HepG2 (cell line): ENCODE measurements around the gene PALM3. TPM values are rescaled to one million over a fixed set of nuclear protein-coding genes. Genes with fewer than 3 reads are reported as not detected.

Source experiments
- ATAC-seq: fragments of 200-7000 bp; cut with Tn5 transposase; 3 replicates; pipeline ENCODE4 v1.9.1; 2020; ENCODE audit warnings: mild to moderate bottlenecking, moderate library complexity
- BruUV-seq: library from RNA; stranded (reverse); fragments of 400-500 nt; replicated peaks from 2 replicates; lab custom pipeline; 2021; lab: Mats Ljungman, UMichigan
- CTCF ChIA-PET: fragments of 300-600 bp; formaldehyde crosslinking; extraction: SDS; loops from one replicate; lab custom pipeline; 2021; ENCODE audit warnings: low total read pairs, inconsistent platforms, low intra/inter-chr PET ratio; lab: Yijun Ruan, JAX
- POLR2A ChIA-PET: fragments of 350-600 bp; sonication (Branson Sonifier 250); formaldehyde crosslinking; loops from one replicate; lab custom pipeline; 2020; ENCODE audit warnings: antibody characterized with exemption, inconsistent platforms; lab: Yijun Ruan, JAX
- DNase-seq: peaks from one replicate; pipeline ENCODE4 v3.0.0-alpha.2; 2015; ENCODE audit warnings: low spot score
- FAIRE-seq: peaks from 3 replicates; lab custom pipeline; 2011; peaks lifted over from hg19 to GRCh38; lab: Jason Lieb, UNC
- H2AFZ ChIP-seq: one replicate; pipeline ENCODE4 v1.6.1; 2011; ENCODE audit warnings: low read length, inconsistent platforms
- H3K27ac ChIP-seq: fragments of 300-600 bp; 3 replicates; pipeline ENCODE4 v1.8.0; 2011; ENCODE audit warnings: mixed run types, mild to moderate bottlenecking, mixed read lengths, low read length, inconsistent platforms; ENCODE audit not compliant: insufficient read depth; ENCODE audit errors: extremely low read length
- H3K27me3 ChIP-seq, 2 experiments: fragments of 200-600 bp in 1 of 2; 2 replicates in 1 of 2; 3 replicates in 1 of 2; pipeline versions ENCODE4 v1.6.0 to v1.8.0; 2011; ENCODE audit warnings: low read length in 2 of 2, mild to moderate bottlenecking in 2 of 2, moderate library complexity in 2 of 2, inconsistent platforms in 1 of 2; ENCODE audit not compliant: insufficient read depth in 2 of 2, control insufficient read depth in 1 of 2
- H3K36me3 ChIP-seq, 2 experiments: fragments of 200-600 bp in 1 of 2; replicated peaks in 1 of 2; 2 replicates in 1 of 2; 3 replicates in 1 of 2; pipeline versions ENCODE4 v1.5.1 to v1.8.0; 2011; ENCODE audit warnings: low read length in 2 of 2, inconsistent platforms in 1 of 2; ENCODE audit not compliant: insufficient read depth in 2 of 2, control insufficient read depth in 1 of 2
- H3K4me1 ChIP-seq: 2 replicates; pipeline ENCODE4 v1.5.1; 2012; ENCODE audit warnings: low read length, inconsistent platforms; ENCODE audit not compliant: insufficient read depth
- H3K4me2 ChIP-seq: 2 replicates; pipeline ENCODE4 v1.6.0; 2011; ENCODE audit warnings: low read depth, low read length, inconsistent platforms
- H3K4me3 ChIP-seq, 3 experiments: fragments of 200-600 bp in 1 of 3; sonication (generic), shearing (Covaris generic) in 1 of 3; replicated peaks in 1 of 3; 2 replicates each; pipeline ENCODE4 v1.5.1; 2011 to 2016; ENCODE audit warnings: low read length in 3 of 3, inconsistent platforms in 2 of 3, low read depth in 2 of 3, mild to moderate bottlenecking in 2 of 3, control low read depth in 1 of 3, mixed read lengths in 1 of 3; ENCODE audit not compliant: insufficient read depth in 1 of 3
- H3K79me2 ChIP-seq: one replicate; pipeline ENCODE4 v1.6.1; 2011; ENCODE audit warnings: low read length, inconsistent platforms; ENCODE audit not compliant: insufficient read depth
- H3K9ac ChIP-seq: 2 replicates; pipeline ENCODE4 v1.6.0; 2011; ENCODE audit warnings: mild to moderate bottlenecking, low read depth, low read length, inconsistent platforms; ENCODE audit not compliant: insufficient read depth
- H3K9me3 ChIP-seq: 2 replicates; pipeline ENCODE4 v1.5.1; 2012; ENCODE audit warnings: mild to moderate bottlenecking, low read length
- H4K20me1 ChIP-seq: 2 replicates; pipeline ENCODE4 v1.6.0; 2011; ENCODE audit warnings: inconsistent platforms, mild to moderate bottlenecking, low read length, moderate library complexity; ENCODE audit not compliant: insufficient read depth
- FOXO1 ChIP-seq: sonication (generic); formaldehyde crosslinking; IDR thresholded peaks from 2 replicates; pipeline ENCODE4 v1.4.0; 2020; ENCODE audit warnings: missing genetic modification reagents
- PHF8 ChIP-seq: sonication (generic); formaldehyde crosslinking; IDR thresholded peaks from 2 replicates; pipeline ENCODE4 v1.5.0; 2020; ENCODE audit warnings: missing genetic modification reagents
- STAG1 ChIP-seq: sonication (generic); formaldehyde crosslinking; IDR thresholded peaks from 2 replicates; pipeline ENCODE4 v1.4.0; 2020; ENCODE audit warnings: missing genetic modification reagents
- TAF1 ChIP-seq: sonication (generic); formaldehyde crosslinking; IDR thresholded peaks from 2 replicates; pipeline ENCODE4 v1.4.0; 2020; ENCODE audit warnings: missing genetic modification reagents
- ZBTB38 ChIP-seq: sonication (generic); formaldehyde crosslinking; IDR thresholded peaks from 2 replicates; pipeline ENCODE4 v1.5.1; 2020; ENCODE audit warnings: mild to moderate bottlenecking, missing genetic modification reagents
- ZNF337 ChIP-seq: sonication (generic); formaldehyde crosslinking; IDR thresholded peaks from 2 replicates; pipeline ENCODE4 v1.5.1; 2020; ENCODE audit warnings: missing genetic modification reagents, low read depth, mild to moderate bottlenecking, borderline replicate concordance
- WGBS: methylation state at CpG from one replicate; pipeline ENCODE4 v1.1.6; 2017; ENCODE audit warnings: low lambda C conversion rate; 5-methylcytosine and 5-hydroxymethylcytosine counted together
- in situ Hi-C: cut with HindIII; loops from 2 replicates; pipeline ENCODE4 v1.10.0; 2017; ENCODE audit warnings: low pct_unique_long_range_greater_than_20kb; ENCODE audit not compliant: extremely low pct_ligation_motif_present
- intact Hi-C: fragments of 100-400 bp; cut with micrococcal nuclease; formaldehyde crosslinking; loops from one replicate; pipeline ENCODE4 v1.10.0; 2022; ENCODE audit not compliant: unreplicated experiment
- polyA plus RNA-seq, 8 experiments: library from polyadenylated mRNA; depleted of rRNA in 3 of 8; stranded (reverse) in 7 of 8; unstranded in 1 of 8; fragments of >200 nt; fragmentation: Illumina TruSeq in 4 of 8; extraction: Trizol in 4 of 8; gene quantifications; 2 replicates each; pipeline versions ENCODE4 v1.2.1 to v1.2.3, GENCODE V29; 2011 to 2016; ENCODE audit warnings: low read depth in 4 of 8, missing spikeins in 1 of 8, mixed read lengths in 1 of 8; ENCODE audit not compliant: insufficient read depth in 1 of 8
- total RNA-seq, 5 experiments: library from RNA; depleted of rRNA; stranded (reverse); fragments of >200 nt; fragmentation: Illumina TruSeq; extraction: Trizol; gene quantifications; 2 replicates each; pipeline ENCODE4 v1.2.3, GENCODE V29; 2016; ENCODE audit warnings: low read depth in 1 of 5
- TF ChIP-seq, protein P1 (sequence below): IDR thresholded peaks from 2 replicates; pipeline ENCODE4 v1.4.0; 2020; ENCODE audit warnings: mild to moderate bottlenecking, missing genetic modification reagents
- TF ChIP-seq, protein P2 (sequence below): sonication (generic); formaldehyde crosslinking; IDR thresholded peaks from 2 replicates; pipeline ENCODE4 v1.8.0; 2023; ENCODE audit warnings: mild to moderate bottlenecking, missing genetic modification reagents
- TF ChIP-seq, protein P3 (sequence below): sonication (generic); formaldehyde crosslinking; IDR thresholded peaks from 2 replicates; pipeline ENCODE4 v1.4.0; 2020; ENCODE audit warnings: missing genetic modification reagents, borderline replicate concordance
- TF ChIP-seq, protein P4 (sequence below): sonication (generic); formaldehyde crosslinking; IDR thresholded peaks from 2 replicates; pipeline ENCODE4 v1.4.0; 2020; ENCODE audit warnings: missing genetic modification reagents, borderline replicate concordance

The PALM3 gene
- total and polyA plus RNA-seq, 2 of the 13 experiments (the other 11 are each of a cell fraction or from before 2014, with no cell fraction given) = 0.79 to 2.4 TPM

DNA sequence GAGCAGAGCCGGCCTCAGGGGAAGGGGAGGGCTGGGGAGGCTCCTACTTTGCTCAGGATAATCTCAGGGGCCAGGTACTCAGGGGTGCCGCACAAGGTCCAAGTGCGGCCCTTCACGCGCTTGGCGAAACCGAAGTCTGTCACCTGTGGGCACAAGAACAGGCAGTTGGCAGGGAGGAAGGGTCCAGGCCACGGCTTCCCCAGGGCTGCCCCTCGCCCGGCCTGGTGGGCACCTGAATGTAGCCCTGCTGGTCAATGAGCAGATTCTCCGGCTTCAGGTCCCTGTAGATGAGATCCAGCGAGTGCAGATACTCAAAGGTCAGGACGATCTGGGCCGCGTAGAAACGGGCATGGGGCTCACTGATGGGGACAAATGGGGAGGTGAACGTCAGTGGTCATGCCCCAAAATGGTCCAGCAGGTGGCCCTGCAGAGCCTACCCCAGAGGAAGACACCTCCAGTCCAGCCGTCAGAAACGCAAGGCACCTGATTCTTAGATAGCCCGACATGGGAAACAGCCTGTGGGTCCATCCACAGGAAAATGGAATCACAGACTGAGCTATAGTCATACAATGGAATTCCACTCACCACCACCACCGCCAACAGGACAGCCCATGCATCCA is 35.8 kb upstream of the PALM3 start (continued):
- TF ChIP-seq ZBTB38 (CRISPR knock-in tag) = peak; percentile 67
- TF ChIP-seq, protein P1, sequence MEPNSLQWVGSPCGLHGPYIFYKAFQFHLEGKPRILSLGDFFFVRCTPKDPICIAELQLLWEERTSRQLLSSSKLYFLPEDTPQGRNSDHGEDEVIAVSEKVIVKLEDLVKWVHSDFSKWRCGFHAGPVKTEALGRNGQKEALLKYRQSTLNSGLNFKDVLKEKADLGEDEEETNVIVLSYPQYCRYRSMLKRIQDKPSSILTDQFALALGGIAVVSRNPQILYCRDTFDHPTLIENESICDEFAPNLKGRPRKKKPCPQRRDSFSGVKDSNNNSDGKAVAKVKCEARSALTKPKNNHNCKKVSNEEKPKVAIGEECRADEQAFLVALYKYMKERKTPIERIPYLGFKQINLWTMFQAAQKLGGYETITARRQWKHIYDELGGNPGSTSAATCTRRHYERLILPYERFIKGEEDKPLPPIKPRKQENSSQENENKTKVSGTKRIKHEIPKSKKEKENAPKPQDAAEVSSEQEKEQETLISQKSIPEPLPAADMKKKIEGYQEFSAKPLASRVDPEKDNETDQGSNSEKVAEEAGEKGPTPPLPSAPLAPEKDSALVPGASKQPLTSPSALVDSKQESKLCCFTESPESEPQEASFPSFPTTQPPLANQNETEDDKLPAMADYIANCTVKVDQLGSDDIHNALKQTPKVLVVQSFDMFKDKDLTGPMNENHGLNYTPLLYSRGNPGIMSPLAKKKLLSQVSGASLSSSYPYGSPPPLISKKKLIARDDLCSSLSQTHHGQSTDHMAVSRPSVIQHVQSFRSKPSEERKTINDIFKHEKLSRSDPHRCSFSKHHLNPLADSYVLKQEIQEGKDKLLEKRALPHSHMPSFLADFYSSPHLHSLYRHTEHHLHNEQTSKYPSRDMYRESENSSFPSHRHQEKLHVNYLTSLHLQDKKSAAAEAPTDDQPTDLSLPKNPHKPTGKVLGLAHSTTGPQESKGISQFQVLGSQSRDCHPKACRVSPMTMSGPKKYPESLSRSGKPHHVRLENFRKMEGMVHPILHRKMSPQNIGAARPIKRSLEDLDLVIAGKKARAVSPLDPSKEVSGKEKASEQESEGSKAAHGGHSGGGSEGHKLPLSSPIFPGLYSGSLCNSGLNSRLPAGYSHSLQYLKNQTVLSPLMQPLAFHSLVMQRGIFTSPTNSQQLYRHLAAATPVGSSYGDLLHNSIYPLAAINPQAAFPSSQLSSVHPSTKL (CRISPR knock-in tag) = no peak

DNA sequence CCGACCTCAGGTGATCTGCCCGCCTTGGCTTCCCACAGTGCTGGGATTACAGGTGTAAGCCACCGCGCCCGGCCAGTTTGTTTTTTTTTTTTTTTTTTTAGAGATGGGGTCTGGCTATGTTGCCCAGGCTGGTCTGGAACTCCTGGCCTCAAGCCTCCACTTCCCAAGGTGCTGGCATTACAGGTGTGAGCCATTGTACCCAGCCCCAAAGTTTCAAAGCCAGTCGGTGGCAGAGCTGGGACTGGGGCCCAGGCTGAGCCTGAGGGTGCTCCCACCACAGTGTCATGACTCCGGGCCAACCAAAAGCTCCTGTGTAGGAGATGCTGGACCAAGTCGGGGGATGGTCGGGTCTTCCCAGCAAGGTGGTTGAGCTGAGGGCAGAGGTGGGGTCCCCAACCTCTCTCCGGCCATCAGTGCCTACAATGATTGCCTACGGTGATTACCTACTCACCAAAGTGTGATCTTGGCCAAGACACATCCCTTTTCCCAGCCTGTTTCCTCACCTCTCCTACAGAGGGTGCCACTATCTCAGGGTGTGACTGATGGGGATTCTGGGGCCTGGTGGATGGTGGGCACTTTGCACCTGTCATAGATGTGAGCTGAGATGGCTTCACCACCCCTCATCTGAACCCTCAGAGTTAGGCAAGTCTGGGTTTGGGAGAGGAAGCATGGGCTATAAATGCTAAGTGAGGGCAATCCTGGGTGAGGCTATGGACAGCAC is 34.6 kb upstream of the PALM3 start:
- WGBS = 95% methylated on average over 8 of the region's 11 CpGs
- no peak overlapping the region for H3K4me2 ChIP-seq
- H3K27ac ChIP-seq = no peak overlapping the region
- no peak for DNase-seq
- peaks cover 6% of the 10 kb centered on the region for H3K4me1 ChIP-seq
- H2AFZ ChIP-seq = no peak overlapping the region
- CTCF ChIA-PET = no interaction called here
- BruUV-seq = no TSS peak
- FAIRE-seq = no peak
- H3K27me3 ChIP-seq = no peaks in the 10 kb centered on the region
- POLR2A ChIA-PET = interaction anchor here (1.0 to 1.3 kb wide), 2 partner anchors 21 to 22 kb away, joined by 3 read pairs; partner anchors contain the start of gene PRKACA
- no peaks in the 10 kb centered on the region for H3K79me2 ChIP-seq
- H3K9me3 ChIP-seq = peaks cover 6% of the 10 kb centered on the region; the same call in 1 of the 2 replicates
- no peaks in the 10 kb centered on the region for H4K20me1 ChIP-seq
- H3K36me3 ChIP-seq = peaks cover 3 to 15% of the 10 kb centered on the region in 2 experiments; a peak in 4 of 5 replicates
- intact Hi-C loops = no loop called here
- ATAC-seq = peak; percentile 67
- no peak overlapping the region for H3K9ac ChIP-seq
- H3K4me3 ChIP-seq = no peak overlapping the region
- in situ Hi-C loops = no loop called here
- TF ChIP-seq STAG1 (CRISPR knock-in tag) (peak; percentile 55), TAF1 (CRISPR knock-in tag) (no peak), PHF8 (CRISPR knock-in tag) (no peak), FOXO1 (CRISPR knock-in tag) (no peak), ZNF337 (CRISPR knock-in tag) (no peak), ZBTB38 (CRISPR knock-in tag) (0 out of 2 replicates have a peak, but pooled peaks have one; percentile 27)
- TF ChIP-seq, protein P2, sequence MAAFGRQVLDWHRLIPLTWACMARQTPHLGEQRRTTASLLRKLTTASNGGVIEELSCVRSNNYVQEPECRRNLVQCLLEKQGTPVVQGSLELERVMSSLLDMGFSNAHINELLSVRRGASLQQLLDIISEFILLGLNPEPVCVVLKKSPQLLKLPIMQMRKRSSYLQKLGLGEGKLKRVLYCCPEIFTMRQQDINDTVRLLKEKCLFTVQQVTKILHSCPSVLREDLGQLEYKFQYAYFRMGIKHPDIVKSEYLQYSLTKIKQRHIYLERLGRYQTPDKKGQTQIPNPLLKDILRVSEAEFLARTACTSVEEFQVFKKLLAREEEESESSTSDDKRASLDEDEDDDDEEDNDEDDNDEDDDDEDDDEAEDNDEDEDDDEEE (CRISPR knock-in tag) = no peak
- TF ChIP-seq, protein P3, sequence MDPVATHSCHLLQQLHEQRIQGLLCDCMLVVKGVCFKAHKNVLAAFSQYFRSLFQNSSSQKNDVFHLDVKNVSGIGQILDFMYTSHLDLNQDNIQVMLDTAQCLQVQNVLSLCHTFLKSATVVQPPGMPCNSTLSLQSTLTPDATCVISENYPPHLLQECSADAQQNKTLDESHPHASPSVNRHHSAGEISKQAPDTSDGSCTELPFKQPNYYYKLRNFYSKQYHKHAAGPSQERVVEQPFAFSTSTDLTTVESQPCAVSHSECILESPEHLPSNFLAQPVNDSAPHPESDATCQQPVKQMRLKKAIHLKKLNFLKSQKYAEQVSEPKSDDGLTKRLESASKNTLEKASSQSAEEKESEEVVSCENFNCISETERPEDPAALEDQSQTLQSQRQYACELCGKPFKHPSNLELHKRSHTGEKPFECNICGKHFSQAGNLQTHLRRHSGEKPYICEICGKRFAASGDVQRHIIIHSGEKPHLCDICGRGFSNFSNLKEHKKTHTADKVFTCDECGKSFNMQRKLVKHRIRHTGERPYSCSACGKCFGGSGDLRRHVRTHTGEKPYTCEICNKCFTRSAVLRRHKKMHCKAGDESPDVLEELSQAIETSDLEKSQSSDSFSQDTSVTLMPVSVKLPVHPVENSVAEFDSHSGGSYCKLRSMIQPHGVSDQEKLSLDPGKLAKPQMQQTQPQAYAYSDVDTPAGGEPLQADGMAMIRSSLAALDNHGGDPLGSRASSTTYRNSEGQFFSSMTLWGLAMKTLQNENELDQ (CRISPR knock-in tag) = no peak
- TF ChIP-seq, protein P4, sequence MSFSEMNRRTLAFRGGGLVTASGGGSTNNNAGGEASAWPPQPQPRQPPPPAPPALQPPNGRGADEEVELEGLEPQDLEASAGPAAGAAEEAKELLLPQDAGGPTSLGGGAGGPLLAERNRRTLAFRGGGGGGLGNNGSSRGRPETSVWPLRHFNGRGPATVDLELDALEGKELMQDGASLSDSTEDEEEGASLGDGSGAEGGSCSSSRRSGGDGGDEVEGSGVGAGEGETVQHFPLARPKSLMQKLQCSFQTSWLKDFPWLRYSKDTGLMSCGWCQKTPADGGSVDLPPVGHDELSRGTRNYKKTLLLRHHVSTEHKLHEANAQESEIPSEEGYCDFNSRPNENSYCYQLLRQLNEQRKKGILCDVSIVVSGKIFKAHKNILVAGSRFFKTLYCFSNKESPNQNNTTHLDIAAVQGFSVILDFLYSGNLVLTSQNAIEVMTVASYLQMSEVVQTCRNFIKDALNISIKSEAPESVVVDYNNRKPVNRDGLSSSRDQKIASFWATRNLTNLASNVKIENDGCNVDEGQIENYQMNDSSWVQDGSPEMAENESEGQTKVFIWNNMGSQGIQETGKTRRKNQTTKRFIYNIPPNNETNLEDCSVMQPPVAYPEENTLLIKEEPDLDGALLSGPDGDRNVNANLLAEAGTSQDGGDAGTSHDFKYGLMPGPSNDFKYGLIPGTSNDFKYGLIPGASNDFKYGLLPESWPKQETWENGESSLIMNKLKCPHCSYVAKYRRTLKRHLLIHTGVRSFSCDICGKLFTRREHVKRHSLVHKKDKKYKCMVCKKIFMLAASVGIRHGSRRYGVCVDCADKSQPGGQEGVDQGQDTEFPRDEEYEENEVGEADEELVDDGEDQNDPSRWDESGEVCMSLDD (CRISPR knock-in tag) = no peak
